CD14-positive monocyte (primary cell): ENCODE data around the gene ARVCF. TPM values are rescaled to one million over a fixed set of nuclear protein-coding genes. Genes with fewer than 3 reads are reported as not detected.

Experiments used
- DNase-seq, 3 donors: peaks; one replicate each; pipeline ENCODE4 v3.0.0-alpha.2; 2011 to 2022
- H2AFZ ChIP-seq: 2 replicates; pipeline ENCODE4 v1.6.0; 2012; ENCODE audit warnings: mild to moderate bottlenecking, low read depth, low read length, inconsistent platforms; ENCODE audit not compliant: insufficient read depth, poor library complexity, severe bottlenecking
- H3K27ac ChIP-seq, 2 donors: 1 replicate in 1 of 2; 2 replicates in 1 of 2; pipeline ENCODE4 v1.5.1; 2012 to 2013; ENCODE audit warnings: low read length in 2 of 2, control low read depth in 1 of 2, inconsistent platforms in 1 of 2, low read depth in 1 of 2, mild to moderate bottlenecking in 1 of 2
- H3K27me3 ChIP-seq, 2 donors: one replicate each; pipeline versions ENCODE4 v1.6.0 to v1.6.1; 2011 to 2013; ENCODE audit warnings: low read length in 2 of 2; ENCODE audit not compliant: control insufficient read depth in 2 of 2, insufficient read depth in 2 of 2
- H3K36me3 ChIP-seq, 2 donors: replicated peaks in 1 of 2; 1 replicate in 1 of 2; 2 replicates in 1 of 2; pipeline versions ENCODE4 v1.5.1 to v1.6.1; 2012 to 2013; ENCODE audit warnings: low read length in 2 of 2, control low read depth in 1 of 2, inconsistent platforms in 1 of 2, mild to moderate bottlenecking in 1 of 2; ENCODE audit not compliant: insufficient read depth in 2 of 2, control insufficient read depth in 1 of 2
- H3K4me1 ChIP-seq, 2 donors: 1 replicate in 1 of 2; 2 replicates in 1 of 2; pipeline versions ENCODE4 v1.5.1 to v1.6.1; 2012 to 2013; ENCODE audit warnings: low read length in 2 of 2, control low read depth in 1 of 2, inconsistent platforms in 1 of 2, mild to moderate bottlenecking in 1 of 2, moderate library complexity in 1 of 2; ENCODE audit not compliant: insufficient read depth in 2 of 2, control insufficient read depth in 1 of 2
- H3K4me2 ChIP-seq: replicated peaks from 2 replicates; pipeline ENCODE3; 2012; ENCODE audit warnings: low read length, moderate library complexity, mild to moderate bottlenecking; ENCODE audit not compliant: poor library complexity, severe bottlenecking; ENCODE audit errors: extremely low read depth
- H3K4me3 ChIP-seq, 3 experiments: fragments of 200-600 bp in 1 of 3; sonication (generic) in 1 of 3; replicated peaks in 1 of 3; 1 replicate in 2 of 3; 2 replicates in 1 of 3; pipeline ENCODE4 v1.5.1; 2011 to 2013; ENCODE audit warnings: low read length in 3 of 3, mild to moderate bottlenecking in 3 of 3, control low read depth in 2 of 3, low read depth in 2 of 3, inconsistent platforms in 1 of 3, moderate library complexity in 1 of 3
- H3K79me2 ChIP-seq: 2 replicates; pipeline ENCODE4 v1.6.0; 2012; ENCODE audit warnings: mild to moderate bottlenecking, control low read depth, inconsistent platforms, low read length, moderate library complexity; ENCODE audit not compliant: insufficient read depth
- H3K9ac ChIP-seq: 2 replicates; pipeline ENCODE4 v1.6.0; 2017; ENCODE audit warnings: low read length, mild to moderate bottlenecking; ENCODE audit not compliant: insufficient read depth, poor library complexity, severe bottlenecking
- H3K9me3 ChIP-seq, 2 donors: replicated peaks in 1 of 2; 1 replicate in 1 of 2; 2 replicates in 1 of 2; pipeline versions ENCODE4 v1.5.1 to v1.6.1; 2012 to 2013; ENCODE audit warnings: low read length in 2 of 2, control low read depth in 1 of 2; ENCODE audit not compliant: control insufficient read depth in 1 of 2, insufficient read depth in 1 of 2
- H4K20me1 ChIP-seq: 2 replicates; pipeline ENCODE4 v1.6.0; 2012; ENCODE audit warnings: mild to moderate bottlenecking, low read length, control low read depth, moderate library complexity; ENCODE audit not compliant: insufficient read depth
- H3K27ac Mint-ChIP-seq, 7 donors: one replicate each; pipeline ENCODE4 v1.8.0; 2020; ENCODE audit warnings: mild to moderate bottlenecking in 7 of 7, mixed read lengths in 7 of 7, moderate library complexity in 6 of 7, inconsistent platforms in 2 of 7
- H3K27me3 Mint-ChIP-seq, 3 donors: one replicate each; pipeline ENCODE4 v1.8.0; 2021 to 2022; ENCODE audit warnings: low read depth in 3 of 3, mild to moderate bottlenecking in 3 of 3, mixed read lengths in 3 of 3, moderate library complexity in 3 of 3, inconsistent platforms in 1 of 3
- H3K36me3 Mint-ChIP-seq, 2 donors: one replicate each; pipeline ENCODE4 v1.8.0; 2020; ENCODE audit warnings: mixed read lengths in 2 of 2, inconsistent platforms in 1 of 2, mild to moderate bottlenecking in 1 of 2
- H3K4me1 Mint-ChIP-seq: one replicate; pipeline ENCODE4 v1.8.0; 2020; ENCODE audit warnings: mild to moderate bottlenecking, mixed read lengths
- H3K4me3 Mint-ChIP-seq, 2 donors: one replicate each; pipeline ENCODE4 v1.8.0; 2020; ENCODE audit warnings: mild to moderate bottlenecking in 2 of 2, mixed read lengths in 2 of 2, moderate library complexity in 1 of 2
- H3K9me3 Mint-ChIP-seq, 7 donors: one replicate each; pipeline ENCODE4 v1.8.0; 2020 to 2022; ENCODE audit warnings: mixed read lengths in 7 of 7, mild to moderate bottlenecking in 6 of 7, moderate library complexity in 6 of 7, inconsistent platforms in 2 of 7
- WGBS: methylation state at CpG from one replicate; pipeline ENCODE4 v1.1.5; 2013; ENCODE audit warnings: missing lambda C conversion rate; ENCODE audit not compliant: insufficient coverage; 5-methylcytosine and 5-hydroxymethylcytosine counted together
- intact Hi-C, 2 donors: fragments of 100-400 bp; cut with micrococcal nuclease; formaldehyde crosslinking; loops; one replicate each; pipeline versions ENCODE4 v1.15.0 to v1.15.1; 2023
- polyA plus RNA-seq, 3 donors: library from polyadenylated mRNA; depleted of rRNA in 1 of 3; unstranded in 2 of 3; stranded (reverse) in 1 of 3; fragments of 300-500 nt in 2 of 3; fragments of >200 nt in 1 of 3; fragmentation: Illumina TruSeq in 2 of 3; gene quantifications; 1 replicate in 2 of 3; 2 replicates in 1 of 3; pipeline ENCODE4 v1.2.3, GENCODE V29; 2012 to 2021
- TF ChIP-seq, protein P1 (sequence below): fragments of 200-600 bp; IDR thresholded peaks from one replicate; pipeline ENCODE4 v1.8.0; 2022; ENCODE audit warnings: antibody characterized with exemption, mild to moderate bottlenecking

Gene ARVCF
- polyA plus RNA-seq, 3 donors, result 0.31 to 2.6 (median 0.44) TPM

DNA sequence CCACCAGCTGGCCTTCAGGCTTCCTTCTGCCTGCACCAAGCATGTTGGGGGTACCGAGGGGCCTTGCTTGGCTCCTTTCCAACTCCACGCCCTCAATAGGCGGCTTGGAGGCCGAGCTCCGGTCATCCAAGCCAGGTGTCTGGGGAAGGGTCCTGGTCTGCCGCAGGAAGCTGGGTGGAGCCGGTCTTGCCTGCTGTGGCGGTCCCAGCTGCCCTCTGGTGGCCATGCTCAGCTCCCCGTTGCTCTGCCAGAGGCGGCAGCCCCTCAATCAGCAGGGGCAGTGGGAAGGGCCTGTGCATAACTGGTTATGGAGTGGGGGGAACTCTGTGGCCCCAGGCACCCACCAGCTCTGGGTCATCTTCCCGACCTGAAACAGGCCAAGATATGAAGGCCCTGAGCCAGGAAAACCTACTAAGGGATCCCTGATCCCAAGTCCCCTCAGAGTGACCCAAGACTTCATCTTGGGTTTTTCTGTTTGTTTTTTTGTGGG is 3.2 kb downstream of the ARVCF start:
- peak; percentile 19 to 54 (median 39) for DNase-seq
- H3K4me3 ChIP-seq, result no peak overlapping the region
- H3K27me3 ChIP-seq, result peaks cover 17 to 31% of the 10 kb centered on the region in 2 donors
- H3K27ac ChIP-seq, result no peak overlapping the region
- WGBS, result 2% methylated on average over 11 of the region's 11 CpGs
- peaks cover 0 to 8% (median 0%) of the 10 kb centered on the region in 7 donors for H3K9me3 Mint-ChIP-seq
- H3K9ac ChIP-seq, result no peak overlapping the region
- H3K9me3 ChIP-seq, result peaks cover 0 to 6% of the 10 kb centered on the region in 2 donors
- no peak overlapping the region for H3K4me2 ChIP-seq
- no peaks in the 10 kb centered on the region for H3K36me3 Mint-ChIP-seq
- TF ChIP-seq, protein P1, sequence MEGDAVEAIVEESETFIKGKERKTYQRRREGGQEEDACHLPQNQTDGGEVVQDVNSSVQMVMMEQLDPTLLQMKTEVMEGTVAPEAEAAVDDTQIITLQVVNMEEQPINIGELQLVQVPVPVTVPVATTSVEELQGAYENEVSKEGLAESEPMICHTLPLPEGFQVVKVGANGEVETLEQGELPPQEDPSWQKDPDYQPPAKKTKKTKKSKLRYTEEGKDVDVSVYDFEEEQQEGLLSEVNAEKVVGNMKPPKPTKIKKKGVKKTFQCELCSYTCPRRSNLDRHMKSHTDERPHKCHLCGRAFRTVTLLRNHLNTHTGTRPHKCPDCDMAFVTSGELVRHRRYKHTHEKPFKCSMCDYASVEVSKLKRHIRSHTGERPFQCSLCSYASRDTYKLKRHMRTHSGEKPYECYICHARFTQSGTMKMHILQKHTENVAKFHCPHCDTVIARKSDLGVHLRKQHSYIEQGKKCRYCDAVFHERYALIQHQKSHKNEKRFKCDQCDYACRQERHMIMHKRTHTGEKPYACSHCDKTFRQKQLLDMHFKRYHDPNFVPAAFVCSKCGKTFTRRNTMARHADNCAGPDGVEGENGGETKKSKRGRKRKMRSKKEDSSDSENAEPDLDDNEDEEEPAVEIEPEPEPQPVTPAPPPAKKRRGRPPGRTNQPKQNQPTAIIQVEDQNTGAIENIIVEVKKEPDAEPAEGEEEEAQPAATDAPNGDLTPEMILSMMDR, result peak; percentile 71
- H3K36me3 ChIP-seq, result no peaks in the 10 kb centered on the region
- H4K20me1 ChIP-seq, result no peaks in the 10 kb centered on the region
- peaks cover 5 to 17% of the 10 kb centered on the region in 2 donors for H3K4me1 ChIP-seq
- H3K79me2 ChIP-seq, result no peaks in the 10 kb centered on the region
- H2AFZ ChIP-seq, result no peak overlapping the region
- intact Hi-C loops, result loop anchor here (2.0 to 10.0 kb wide), 4 partner anchors 41 to 281 kb away; partner anchors contain the start of genes GNB1L (in 1 of the 2) and RTL10 (in 1 of the 2)
- H3K27me3 Mint-ChIP-seq, result peaks cover 26 to 50% (median 36%) of the 10 kb centered on the region in 3 donors
- no peak overlapping the region for H3K4me3 Mint-ChIP-seq
- H3K4me1 Mint-ChIP-seq, result peaks cover 7% of the 10 kb centered on the region
- no peak overlapping the region for H3K27ac Mint-ChIP-seq

DNA sequence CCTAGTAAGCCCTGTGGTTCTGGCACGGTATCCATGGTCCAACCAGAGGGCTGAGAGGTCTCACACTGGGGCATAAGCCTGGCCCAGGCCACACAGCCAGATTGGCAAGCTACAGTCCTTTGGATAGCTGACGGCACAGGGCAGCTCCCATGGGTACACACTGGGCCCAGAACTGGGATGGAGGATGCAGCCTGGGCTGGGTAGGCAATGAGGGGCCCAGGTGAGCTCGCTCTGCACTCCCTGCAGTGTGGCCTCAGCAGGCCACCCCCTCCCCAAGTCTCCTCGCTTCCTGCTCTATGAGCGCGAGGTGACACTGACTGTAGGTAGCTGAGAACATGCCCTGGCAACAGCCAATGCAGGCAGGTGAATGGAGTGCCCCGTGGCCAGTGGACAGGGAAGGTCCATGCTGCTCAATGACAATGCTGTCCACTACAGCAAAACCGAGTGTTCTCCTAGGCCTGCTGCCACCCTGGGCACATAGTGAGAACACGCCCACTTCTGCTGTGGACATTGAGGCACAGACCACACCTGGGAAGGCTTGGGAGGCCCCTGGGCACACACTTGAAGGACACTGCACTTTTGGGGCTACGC is 3.8 kb downstream of the ARVCF start:
- Mint-ChIP-seq H3K4me3 (no peak overlapping the region), H3K4me1 (peaks cover 7% of the 10 kb centered on the region), H3K36me3 (no peaks in the 10 kb centered on the region), H3K9me3 (peaks cover 0 to 8% (median 0%) of the 10 kb centered on the region in 7 donors), H3K27ac (no peak overlapping the region), H3K27me3 (peaks cover 20 to 44% (median 31%) of the 10 kb centered on the region in 3 donors)
- Histone ChIP-seq H4K20me1 (no peaks in the 10 kb centered on the region), H2AFZ (no peak overlapping the region), H3K9me3 (peaks cover 0 to 6% of the 10 kb centered on the region in 2 donors), H3K4me2 (no peak overlapping the region), H3K79me2 (no peaks in the 10 kb centered on the region), H3K27ac (no peak overlapping the region), H3K4me1 (peaks cover 5 to 17% of the 10 kb centered on the region in 2 donors), H3K9ac (no peak overlapping the region), H3K27me3 (peaks cover 17 to 25% of the 10 kb centered on the region in 2 donors), H3K36me3 (no peaks in the 10 kb centered on the region), H3K4me3 (no peak overlapping the region)
- intact Hi-C loops, result loop anchor here (2.0 to 10.0 kb wide), 4 partner anchors 41 to 281 kb away; partner anchors contain the start of genes GNB1L (in 1 of the 2) and RTL10 (in 1 of the 2)
- DNase-seq, result no peak
- 90% methylated on average over 9 of the region's 10 CpGs for WGBS
- TF ChIP-seq, protein P1, result no peak
